HEK293 (cell line): ENCODE data around the gene AGPAT1.
A peak's percentile ranks its signal among the peaks of the same experiment; 100 is the strongest.

Experiments used
- ATF2 ChIP-seq: fragments of 450-650 bp; formaldehyde crosslinking; IDR thresholded peaks from 2 replicates; pipeline ENCODE4 v1.5.1; 2016; ENCODE audit warnings: missing biosample characterization, missing genetic modification characterization, low read depth
- CTCF ChIP-seq: fragments of 450-650 bp; formaldehyde crosslinking; IDR thresholded peaks from 2 replicates; pipeline ENCODE4 v1.5.1; 2016; ENCODE audit warnings: missing biosample characterization, missing genetic modification characterization
- HOXC10 ChIP-seq: sonication (generic); formaldehyde crosslinking; IDR thresholded peaks from 2 replicates; pipeline ENCODE4 v1.8.1; 2023; ENCODE audit warnings: mild to moderate bottlenecking, missing genetic modification reagents
- KLF1 ChIP-seq: fragments of 450-650 bp; formaldehyde crosslinking; IDR thresholded peaks from 2 replicates; pipeline ENCODE4 v1.5.1; 2016; ENCODE audit warnings: missing biosample characterization, missing genetic modification characterization
- MYNN ChIP-seq: fragments of 450-650 bp; formaldehyde crosslinking; IDR thresholded peaks from 2 replicates; pipeline ENCODE4 v1.5.1; 2016; ENCODE audit warnings: missing biosample characterization, missing genetic modification characterization, borderline replicate concordance
- SP7 ChIP-seq: fragments of 450-650 bp; formaldehyde crosslinking; IDR thresholded peaks from 2 replicates; pipeline ENCODE4 v1.5.1; 2016; ENCODE audit warnings: missing biosample characterization, missing genetic modification characterization
- ZFHX2 ChIP-seq: fragments of 450-650 bp; formaldehyde crosslinking; conservative IDR thresholded peaks from 2 replicates; pipeline ENCODE4 v1.5.1; 2016; ENCODE audit warnings: missing biosample characterization, missing genetic modification characterization
- ZFP37 ChIP-seq: fragments of 450-650 bp; formaldehyde crosslinking; IDR thresholded peaks from 2 replicates; pipeline ENCODE4 v1.5.1; 2016; ENCODE audit warnings: missing biosample characterization, missing genetic modification characterization
- ZNF148 ChIP-seq: fragments of 450-650 bp; formaldehyde crosslinking; IDR thresholded peaks from 2 replicates; pipeline ENCODE4 v1.5.0; 2017; ENCODE audit warnings: missing biosample characterization, missing genetic modification characterization, borderline replicate concordance
- ZNF155 ChIP-seq: fragments of 450-650 bp; formaldehyde crosslinking; IDR thresholded peaks from 2 replicates; pipeline ENCODE4 v1.5.1; 2016; ENCODE audit warnings: missing biosample characterization, missing genetic modification characterization
- ZNF174 ChIP-seq: fragments of 450-650 bp; formaldehyde crosslinking; IDR thresholded peaks from 2 replicates; pipeline ENCODE4 v1.5.0; 2017; ENCODE audit warnings: missing biosample characterization, mild to moderate bottlenecking, missing genetic modification characterization
- ZNF239 ChIP-seq: fragments of 450-650 bp; formaldehyde crosslinking; IDR thresholded peaks from 2 replicates; pipeline ENCODE4 v1.5.1; 2016; ENCODE audit warnings: missing biosample characterization, missing genetic modification characterization
- ZNF350 ChIP-seq: fragments of 450-650 bp; formaldehyde crosslinking; IDR thresholded peaks from 2 replicates; pipeline ENCODE4 v1.5.0; 2017; ENCODE audit warnings: missing biosample characterization, mild to moderate bottlenecking, missing genetic modification characterization
- ZNF423 ChIP-seq: fragments of 450-650 bp; formaldehyde crosslinking; IDR thresholded peaks from 2 replicates; pipeline ENCODE4 v1.5.1; 2016; ENCODE audit warnings: missing biosample characterization, missing genetic modification characterization
- ZNF510 ChIP-seq: fragments of 450-650 bp; formaldehyde crosslinking; IDR thresholded peaks from 2 replicates; pipeline ENCODE4 v1.5.1; 2018; ENCODE audit warnings: mild to moderate bottlenecking, missing genetic modification characterization, missing biosample characterization; ENCODE audit not compliant: insufficient replicate concordance
- ZNF530 ChIP-seq: fragments of 450-650 bp; formaldehyde crosslinking; IDR thresholded peaks from 2 replicates; pipeline ENCODE4 v1.5.1; 2016; ENCODE audit warnings: low read depth, missing biosample characterization, missing genetic modification characterization
- ZNF585B ChIP-seq: fragments of 450-650 bp; formaldehyde crosslinking; IDR thresholded peaks from 2 replicates; pipeline ENCODE4 v1.5.1; 2016; ENCODE audit warnings: missing biosample characterization, missing genetic modification characterization
- ZNF623 ChIP-seq: fragments of 450-650 bp; formaldehyde crosslinking; IDR thresholded peaks from 2 replicates; pipeline ENCODE4 v1.5.1; 2016; ENCODE audit warnings: missing biosample characterization, missing genetic modification characterization
- ZNF629 ChIP-seq: fragments of 450-650 bp; formaldehyde crosslinking; IDR thresholded peaks from 2 replicates; pipeline ENCODE4 v1.5.1; 2017; ENCODE audit warnings: missing biosample characterization, missing genetic modification characterization
- ZNF645 ChIP-seq: fragments of 450-650 bp; formaldehyde crosslinking; IDR thresholded peaks from 2 replicates; pipeline ENCODE4; 2016; ENCODE audit warnings: missing biosample characterization, missing genetic modification characterization
- ZNF660 ChIP-seq: fragments of 450-650 bp; IDR thresholded peaks from 2 replicates; pipeline ENCODE4 v1.5.1; 2018; ENCODE audit warnings: missing biosample characterization, mild to moderate bottlenecking, missing genetic modification characterization
- ZSCAN30 ChIP-seq: fragments of 450-650 bp; IDR thresholded peaks from 2 replicates; pipeline ENCODE4 v1.5.1; 2018; ENCODE audit warnings: missing biosample characterization, mild to moderate bottlenecking, missing genetic modification characterization, moderate library complexity
- ZXDB ChIP-seq: fragments of 450-650 bp; formaldehyde crosslinking; IDR thresholded peaks from 2 replicates; pipeline ENCODE4 v1.5.1; 2016; ENCODE audit warnings: missing biosample characterization, missing genetic modification characterization
- TF ChIP-seq, protein P1 (sequence below): fragments of 450-650 bp; formaldehyde crosslinking; IDR thresholded peaks from 2 replicates; pipeline ENCODE4 v1.5.1; 2016; ENCODE audit warnings: missing biosample characterization, missing genetic modification characterization
- TF ChIP-seq, protein P2 (sequence below): fragments of 450-650 bp; formaldehyde crosslinking; IDR thresholded peaks from 2 replicates; pipeline ENCODE4 v1.5.1; 2016; ENCODE audit warnings: missing biosample characterization, missing genetic modification characterization

The AGPAT1 gene

GRCh38 chr6:32195902-32196681, 20.2 kb upstream of the AGPAT1 start (continued):
- TF ChIP-seq ZNF645 (no peak), ZFP37 (peak; percentile 85), ZNF239 (tag by site-specific recombination) (peak; percentile 49; the same call in 1 of the 2 replicates), CTCF (0 out of 2 replicates have a peak, but pooled peaks have one; percentile 5), ZSCAN30 (tag by site-specific recombination) (peak; percentile 43; the same call in 1 of the 2 replicates), SP7 (tag by site-specific recombination) (peak; percentile 58), ZNF350 (tag by site-specific recombination) (no peak), MYNN (tag by site-specific recombination) (no peak), ZNF174 (tag by site-specific recombination) (no peak), ZNF585B (tag by site-specific recombination) (no peak), ZNF148 (tag by site-specific recombination) (no peak), ZXDB (tag by site-specific recombination) (peak; percentile 21; the same call in 1 of the 2 replicates), ZNF530 (tag by site-specific recombination) (no peak), ZNF629 (tag by site-specific recombination) (peak; percentile 90), ZNF510 (tag by site-specific recombination) (no peak), ATF2 (tag by site-specific recombination) (peak; percentile 98), ZNF623 (tag by site-specific recombination) (0 out of 2 replicates have a peak, but pooled peaks have one; percentile 5), HOXC10 (CRISPR knock-in tag) (peak; percentile 64; the same call in 1 of the 2 replicates), ZNF423 (tag by site-specific recombination) (peak; percentile 90), KLF1 (tag by site-specific recombination) (peak; percentile 48; the same call in 1 of the 2 replicates), ZNF155 (tag by site-specific recombination) (no peak), ZFHX2 (tag by site-specific recombination) (peak; percentile 87), ZNF660 (tag by site-specific recombination) (no peak)
- TF ChIP-seq, protein P1, sequence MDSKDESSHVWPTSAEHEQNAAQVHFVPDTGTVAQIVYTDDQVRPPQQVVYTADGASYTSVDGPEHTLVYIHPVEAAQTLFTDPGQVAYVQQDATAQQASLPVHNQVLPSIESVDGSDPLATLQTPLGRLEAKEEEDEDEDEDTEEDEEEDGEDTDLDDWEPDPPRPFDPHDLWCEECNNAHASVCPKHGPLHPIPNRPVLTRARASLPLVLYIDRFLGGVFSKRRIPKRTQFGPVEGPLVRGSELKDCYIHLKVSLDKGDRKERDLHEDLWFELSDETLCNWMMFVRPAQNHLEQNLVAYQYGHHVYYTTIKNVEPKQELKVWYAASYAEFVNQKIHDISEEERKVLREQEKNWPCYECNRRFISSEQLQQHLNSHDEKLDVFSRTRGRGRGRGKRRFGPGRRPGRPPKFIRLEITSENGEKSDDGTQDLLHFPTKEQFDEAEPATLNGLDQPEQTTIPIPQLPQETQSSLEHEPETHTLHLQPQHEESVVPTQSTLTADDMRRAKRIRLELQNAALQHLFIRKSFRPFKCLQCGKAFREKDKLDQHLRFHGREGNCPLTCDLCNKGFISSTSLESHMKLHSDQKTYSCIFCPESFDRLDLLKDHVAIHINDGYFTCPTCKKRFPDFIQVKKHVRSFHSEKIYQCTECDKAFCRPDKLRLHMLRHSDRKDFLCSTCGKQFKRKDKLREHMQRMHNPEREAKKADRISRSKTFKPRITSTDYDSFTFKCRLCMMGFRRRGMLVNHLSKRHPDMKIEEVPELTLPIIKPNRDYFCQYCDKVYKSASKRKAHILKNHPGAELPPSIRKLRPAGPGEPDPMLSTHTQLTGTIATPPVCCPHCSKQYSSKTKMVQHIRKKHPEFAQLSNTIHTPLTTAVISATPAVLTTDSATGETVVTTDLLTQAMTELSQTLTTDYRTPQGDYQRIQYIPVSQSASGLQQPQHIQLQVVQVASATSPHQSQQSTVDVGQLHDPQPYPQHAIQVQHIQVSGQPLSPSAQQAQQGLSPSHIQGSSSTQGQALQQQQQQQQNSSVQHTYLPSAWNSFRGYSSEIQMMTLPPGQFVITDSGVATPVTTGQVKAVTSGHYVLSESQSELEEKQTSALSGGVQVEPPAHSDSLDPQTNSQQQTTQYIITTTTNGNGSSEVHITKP: peak; percentile 32
- TF ChIP-seq, protein P2, sequence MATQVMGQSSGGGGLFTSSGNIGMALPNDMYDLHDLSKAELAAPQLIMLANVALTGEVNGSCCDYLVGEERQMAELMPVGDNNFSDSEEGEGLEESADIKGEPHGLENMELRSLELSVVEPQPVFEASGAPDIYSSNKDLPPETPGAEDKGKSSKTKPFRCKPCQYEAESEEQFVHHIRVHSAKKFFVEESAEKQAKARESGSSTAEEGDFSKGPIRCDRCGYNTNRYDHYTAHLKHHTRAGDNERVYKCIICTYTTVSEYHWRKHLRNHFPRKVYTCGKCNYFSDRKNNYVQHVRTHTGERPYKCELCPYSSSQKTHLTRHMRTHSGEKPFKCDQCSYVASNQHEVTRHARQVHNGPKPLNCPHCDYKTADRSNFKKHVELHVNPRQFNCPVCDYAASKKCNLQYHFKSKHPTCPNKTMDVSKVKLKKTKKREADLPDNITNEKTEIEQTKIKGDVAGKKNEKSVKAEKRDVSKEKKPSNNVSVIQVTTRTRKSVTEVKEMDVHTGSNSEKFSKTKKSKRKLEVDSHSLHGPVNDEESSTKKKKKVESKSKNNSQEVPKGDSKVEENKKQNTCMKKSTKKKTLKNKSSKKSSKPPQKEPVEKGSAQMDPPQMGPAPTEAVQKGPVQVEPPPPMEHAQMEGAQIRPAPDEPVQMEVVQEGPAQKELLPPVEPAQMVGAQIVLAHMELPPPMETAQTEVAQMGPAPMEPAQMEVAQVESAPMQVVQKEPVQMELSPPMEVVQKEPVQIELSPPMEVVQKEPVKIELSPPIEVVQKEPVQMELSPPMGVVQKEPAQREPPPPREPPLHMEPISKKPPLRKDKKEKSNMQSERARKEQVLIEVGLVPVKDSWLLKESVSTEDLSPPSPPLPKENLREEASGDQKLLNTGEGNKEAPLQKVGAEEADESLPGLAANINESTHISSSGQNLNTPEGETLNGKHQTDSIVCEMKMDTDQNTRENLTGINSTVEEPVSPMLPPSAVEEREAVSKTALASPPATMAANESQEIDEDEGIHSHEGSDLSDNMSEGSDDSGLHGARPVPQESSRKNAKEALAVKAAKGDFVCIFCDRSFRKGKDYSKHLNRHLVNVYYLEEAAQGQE: peak; percentile 33
